HepG2 (cell line): ENCODE data around the gene MCOLN1. TPM values are rescaled to one million over a fixed set of nuclear protein-coding genes. Genes with fewer than 3 reads are reported as not detected.
A peak's percentile ranks its signal among the peaks of the same experiment; 100 is the strongest.

Experiments used
- BORCS8-MEF2B ChIP-seq: sonication (generic); formaldehyde crosslinking; IDR thresholded peaks from 2 replicates; pipeline ENCODE4 v1.8.0; 2022; ENCODE audit warnings: mild to moderate bottlenecking, missing genetic modification reagents
- DNMT1 ChIP-seq: sonication (generic); formaldehyde crosslinking; IDR thresholded peaks from 2 replicates; pipeline ENCODE4 v1.5.1; 2020; ENCODE audit warnings: mild to moderate bottlenecking, missing genetic modification reagents
- EEA1 ChIP-seq: sonication (generic); formaldehyde crosslinking; IDR thresholded peaks from 2 replicates; pipeline ENCODE4 v1.5.1; 2020; ENCODE audit warnings: mild to moderate bottlenecking, missing genetic modification reagents, borderline replicate concordance
- HNRNPLL ChIP-seq: fragments of 200-400 bp; formaldehyde crosslinking; IDR thresholded peaks from 2 replicates; pipeline ENCODE4 v1.6.1; 2017; ENCODE audit warnings: mild to moderate bottlenecking, low read depth, low read length; ENCODE audit not compliant: poor library complexity, severe bottlenecking
- HOXA9 ChIP-seq: sonication (generic); formaldehyde crosslinking; IDR thresholded peaks from 2 replicates; pipeline ENCODE4 v1.8.1; 2022; ENCODE audit warnings: missing genetic modification reagents, mild to moderate bottlenecking, moderate library complexity, borderline replicate concordance
- KAT7 ChIP-seq: IDR thresholded peaks from 2 replicates; pipeline ENCODE4 v1.6.1; 2018; ENCODE audit warnings: borderline replicate concordance, missing compliant biosample characterization
- KLF15 ChIP-seq: sonication (generic); formaldehyde crosslinking; IDR thresholded peaks from 2 replicates; pipeline ENCODE4 v1.8.1; 2023; ENCODE audit warnings: borderline replicate concordance, mild to moderate bottlenecking, inconsistent platforms, missing genetic modification reagents, mixed read lengths
- NFE2 ChIP-seq: sonication (generic); formaldehyde crosslinking; IDR thresholded peaks from 2 replicates; pipeline ENCODE4 v1.4.0; 2020; ENCODE audit warnings: missing genetic modification reagents
- NFIC ChIP-seq: IDR thresholded peaks from 2 replicates; pipeline ENCODE4 v1.6.1; 2012; ENCODE audit warnings: mild to moderate bottlenecking, low read length, inconsistent platforms
- PAXIP1 ChIP-seq: sonication (generic); formaldehyde crosslinking; conservative IDR thresholded peaks from 2 replicates; pipeline ENCODE4 v1.4.0; 2020; ENCODE audit warnings: mild to moderate bottlenecking, missing genetic modification reagents, moderate library complexity
- PHF21A ChIP-seq: sonication (generic); formaldehyde crosslinking; IDR thresholded peaks from 2 replicates; pipeline ENCODE4 v1.5.0; 2020; ENCODE audit warnings: mild to moderate bottlenecking, missing genetic modification reagents
- PITX1 ChIP-seq: sonication (generic); formaldehyde crosslinking; IDR thresholded peaks from 2 replicates; pipeline ENCODE4 v1.5.1; 2020; ENCODE audit warnings: mild to moderate bottlenecking, missing genetic modification reagents
- POLR2A ChIP-seq, 2 experiments: IDR thresholded peaks; 2 replicates each; pipeline ENCODE4 v1.6.1; 2011; ENCODE audit warnings: low read depth in 2 of 2, low read length in 2 of 2, mild to moderate bottlenecking in 1 of 2, moderate library complexity in 1 of 2; ENCODE audit not compliant: insufficient read depth in 1 of 2
- SUZ12 ChIP-seq: fragments of 150-350 bp; IDR thresholded peaks from 2 replicates; pipeline ENCODE4 v1.6.1; 2014; ENCODE audit warnings: low read depth, low read length
- TCF7L2 ChIP-seq: IDR thresholded peaks from 2 replicates; pipeline ENCODE4 v1.6.1; 2011; ENCODE audit warnings: mild to moderate bottlenecking, low read depth, low read length, moderate library complexity
- THAP11 ChIP-seq: IDR thresholded peaks from 2 replicates; pipeline ENCODE4 v1.6.1; 2016; ENCODE audit warnings: missing biosample characterization, missing genetic modification reagents
- ZFX ChIP-seq: sonication (generic); formaldehyde crosslinking; IDR thresholded peaks from 2 replicates; pipeline ENCODE4 v1.4.0; 2020; ENCODE audit warnings: mild to moderate bottlenecking, low read depth, missing genetic modification reagents, moderate library complexity
- ZNF101 ChIP-seq: sonication (generic); formaldehyde crosslinking; IDR thresholded peaks from 2 replicates; pipeline ENCODE4 v1.4.0; 2020; ENCODE audit warnings: mild to moderate bottlenecking, low read depth, missing genetic modification reagents, borderline replicate concordance
- ZNF205 ChIP-seq: IDR thresholded peaks from 2 replicates; pipeline ENCODE4 v1.6.1; 2018; ENCODE audit warnings: missing biosample characterization, missing genetic modification reagents
- ZNF382 ChIP-seq: sonication (generic); formaldehyde crosslinking; IDR thresholded peaks from 2 replicates; pipeline ENCODE4 v1.5.0; 2020; ENCODE audit warnings: missing genetic modification reagents, mild to moderate bottlenecking, borderline replicate concordance
- ZNF556 ChIP-seq: sonication (generic); formaldehyde crosslinking; IDR thresholded peaks from 2 replicates; pipeline ENCODE4 v1.4.0; 2020; ENCODE audit warnings: mild to moderate bottlenecking, missing genetic modification reagents, borderline replicate concordance
- ZNF678 ChIP-seq: sonication (generic); formaldehyde crosslinking; IDR thresholded peaks from 2 replicates; pipeline ENCODE4 v1.4.0; 2020; ENCODE audit warnings: mild to moderate bottlenecking, missing genetic modification reagents
- ZNF749 ChIP-seq: sonication (generic); formaldehyde crosslinking; IDR thresholded peaks from 2 replicates; pipeline ENCODE4 v1.8.0; 2022; ENCODE audit warnings: mild to moderate bottlenecking, missing genetic modification reagents, moderate library complexity, borderline replicate concordance
- polyA plus RNA-seq, 8 experiments: library from polyadenylated mRNA; depleted of rRNA in 3 of 8; stranded (reverse) in 7 of 8; unstranded in 1 of 8; fragments of >200 nt; fragmentation: Illumina TruSeq in 4 of 8; extraction: Trizol in 4 of 8; gene quantifications; 2 replicates each; pipeline versions ENCODE4 v1.2.1 to v1.2.3, GENCODE V29; 2011 to 2016; ENCODE audit warnings: low read depth in 4 of 8, missing spikeins in 1 of 8, mixed read lengths in 1 of 8; ENCODE audit not compliant: insufficient read depth in 1 of 8
- total RNA-seq, 5 experiments: library from RNA; depleted of rRNA; stranded (reverse); fragments of >200 nt; fragmentation: Illumina TruSeq; extraction: Trizol; gene quantifications; 2 replicates each; pipeline ENCODE4 v1.2.3, GENCODE V29; 2016; ENCODE audit warnings: low read depth in 1 of 5
- TF ChIP-seq, protein P1 (sequence below): sonication (generic); formaldehyde crosslinking; IDR thresholded peaks from 2 replicates; pipeline ENCODE4 v1.5.1; 2020; ENCODE audit warnings: missing genetic modification reagents, mild to moderate bottlenecking, borderline replicate concordance
- TF ChIP-seq, protein P2 (sequence below): sonication (generic); formaldehyde crosslinking; IDR thresholded peaks from 2 replicates; pipeline ENCODE4 v1.8.1; 2023; ENCODE audit warnings: mild to moderate bottlenecking, missing genetic modification reagents, borderline replicate concordance
- TF ChIP-seq, protein P3 (sequence below): IDR thresholded peaks from 2 replicates; pipeline ENCODE4 v1.6.1; 2018; ENCODE audit warnings: missing genetic modification reagents, mild to moderate bottlenecking, missing compliant biosample characterization

Gene MCOLN1
- total and polyA plus RNA-seq, 2 of the 13 experiments (the other 11 are each of a cell fraction or from before 2014, with no cell fraction given) = 3.4 to 15.7 TPM

DNA sequence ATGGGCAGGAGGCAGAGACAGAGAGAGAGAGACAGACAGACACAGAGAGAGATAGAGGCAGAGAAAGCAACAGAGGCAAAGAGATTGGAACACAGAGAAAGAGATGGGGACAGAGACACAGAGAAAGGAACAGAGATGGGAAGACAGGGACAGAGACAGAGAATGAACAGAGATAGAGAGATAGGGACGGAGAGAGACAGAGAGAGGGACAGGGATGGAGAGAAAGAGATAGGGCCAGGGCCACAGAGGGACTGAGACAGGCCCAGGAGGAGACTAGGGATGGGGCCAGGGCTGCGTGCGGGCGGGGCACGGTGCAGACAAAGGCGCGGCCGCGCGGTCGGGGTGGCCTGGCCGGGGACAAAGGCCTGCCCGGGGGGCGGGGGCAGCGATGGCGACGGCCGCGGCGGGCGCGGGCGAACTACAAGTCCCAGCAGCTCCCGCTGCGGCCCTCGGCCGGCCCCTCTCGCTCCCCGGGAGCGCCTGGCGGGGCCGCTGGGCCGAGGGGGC is 6.7 kb upstream of the MCOLN1 start, which contains the start of gene ZNF358 (continued):
- TF ChIP-seq ZNF382 (CRISPR knock-in tag) (no peak), ZNF205 (CRISPR knock-in tag) (no peak), ZFX (CRISPR knock-in tag) (peak; percentile 82), PHF21A (no peak), ZNF101 (CRISPR knock-in tag) (no peak), KAT7 (CRISPR knock-in tag) (no peak), HNRNPLL (no peak), DNMT1 (CRISPR knock-in tag) (no peak), HOXA9 (CRISPR knock-in tag) (no peak), ZNF749 (CRISPR knock-in tag) (no peak), NFE2 (CRISPR knock-in tag) (no peak), SUZ12 (peak; percentile 40; the same call in 1 of the 2 replicates), EEA1 (CRISPR knock-in tag) (no peak), NFIC (no peak), ZNF678 (no peak), PAXIP1 (CRISPR knock-in tag) (no peak), KLF15 (no peak), POLR2A (IDR thresholded peaks at IDR 0.05; ENCODE audit: insufficient read depth in 1 of 2, low read depth in 2 of 2, low read length in 2 of 2) (peak in 1 of 2 experiments; percentile 55; a peak in 2 of 4 replicates), PITX1 (no peak), THAP11 (CRISPR knock-in tag) (peak; percentile 96), ZNF556 (CRISPR knock-in tag) (no peak), BORCS8-MEF2B (CRISPR knock-in tag) (no peak), TCF7L2 (no peak)
- TF ChIP-seq, protein P1, sequence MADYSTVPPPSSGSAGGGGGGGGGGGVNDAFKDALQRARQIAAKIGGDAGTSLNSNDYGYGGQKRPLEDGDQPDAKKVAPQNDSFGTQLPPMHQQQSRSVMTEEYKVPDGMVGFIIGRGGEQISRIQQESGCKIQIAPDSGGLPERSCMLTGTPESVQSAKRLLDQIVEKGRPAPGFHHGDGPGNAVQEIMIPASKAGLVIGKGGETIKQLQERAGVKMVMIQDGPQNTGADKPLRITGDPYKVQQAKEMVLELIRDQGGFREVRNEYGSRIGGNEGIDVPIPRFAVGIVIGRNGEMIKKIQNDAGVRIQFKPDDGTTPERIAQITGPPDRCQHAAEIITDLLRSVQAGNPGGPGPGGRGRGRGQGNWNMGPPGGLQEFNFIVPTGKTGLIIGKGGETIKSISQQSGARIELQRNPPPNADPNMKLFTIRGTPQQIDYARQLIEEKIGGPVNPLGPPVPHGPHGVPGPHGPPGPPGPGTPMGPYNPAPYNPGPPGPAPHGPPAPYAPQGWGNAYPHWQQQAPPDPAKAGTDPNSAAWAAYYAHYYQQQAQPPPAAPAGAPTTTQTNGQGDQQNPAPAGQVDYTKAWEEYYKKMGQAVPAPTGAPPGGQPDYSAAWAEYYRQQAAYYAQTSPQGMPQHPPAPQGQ (CRISPR knock-in tag) = no peak
- TF ChIP-seq, protein P2, sequence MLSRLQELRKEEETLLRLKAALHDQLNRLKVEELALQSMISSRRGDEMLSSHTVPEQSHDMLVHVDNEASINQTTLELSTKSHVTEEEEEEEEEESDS (CRISPR knock-in tag) = no peak
- TF ChIP-seq, protein P3, sequence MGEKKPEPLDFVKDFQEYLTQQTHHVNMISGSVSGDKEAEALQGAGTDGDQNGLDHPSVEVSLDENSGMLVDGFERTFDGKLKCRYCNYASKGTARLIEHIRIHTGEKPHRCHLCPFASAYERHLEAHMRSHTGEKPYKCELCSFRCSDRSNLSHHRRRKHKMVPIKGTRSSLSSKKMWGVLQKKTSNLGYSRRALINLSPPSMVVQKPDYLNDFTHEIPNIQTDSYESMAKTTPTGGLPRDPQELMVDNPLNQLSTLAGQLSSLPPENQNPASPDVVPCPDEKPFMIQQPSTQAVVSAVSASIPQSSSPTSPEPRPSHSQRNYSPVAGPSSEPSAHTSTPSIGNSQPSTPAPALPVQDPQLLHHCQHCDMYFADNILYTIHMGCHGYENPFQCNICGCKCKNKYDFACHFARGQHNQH (CRISPR knock-in tag) = 0 out of 2 replicates have a peak, but pooled peaks have one; percentile 16
